GM12872 (cell line): ENCODE data around the gene IL17REL.

Experiments
- CTCF ChIP-seq: IDR thresholded peaks from 3 replicates; pipeline ENCODE4 v1.5.1; 2011; ENCODE audit warnings: low read depth, mild to moderate bottlenecking, low read length, moderate library complexity; ENCODE audit not compliant: insufficient read depth

IL17REL gene

GRCh38 chr22:49965091-49966040 is 47.2 kb downstream of the IL17REL start:
- no peak for TF ChIP-seq CTCF

- TF ChIP-seq CTCF: no peak
These were observed 48.2 kb downstream of the IL17REL start for GRCh38 chr22:49964136-49965090.

- TF ChIP-seq CTCF: no peak
These were observed 48.9 kb downstream of the IL17REL start for GRCh38 chr22:49963647-49964026.

- 0 out of 3 replicates have a peak, but pooled peaks have one; percentile 6 for TF ChIP-seq CTCF
These were observed 49.6 kb downstream of the IL17REL start for GRCh38 chr22:49962751-49963646.

GRCh38 chr22:49962012-49962750 is 50.4 kb downstream of the IL17REL start:
- TF ChIP-seq CTCF: no peak

- no peak for TF ChIP-seq CTCF
These were observed 51.0 kb downstream of the IL17REL start for GRCh38 chr22:49961601-49962011.
